HuH-7.5 (cell line): ENCODE data around the gene SLC16A2.
A peak's percentile ranks its signal among the peaks of the same experiment; 100 is the strongest.
"Not testable (repeated sequence)": the region's sequence is repeated elsewhere in the genome, so short reads cannot be mapped to it uniquely, and the experiment has no call there.

Experiments
- DNase-seq: peaks from one replicate; pipeline ENCODE4 v3.0.0; 2011; ENCODE audit warnings: low spot score

SLC16A2 gene

GRCh38 chrX:74507191-74507590 lies 85.9 kb downstream of the SLC16A2 start:
- DNase-seq, result no peak

- no peak for DNase-seq
These were observed 88.7 kb downstream of the SLC16A2 start for GRCh38 chrX:74509989-74510388.

GRCh38 chrX:74510401-74510800 lies 89.1 kb downstream of the SLC16A2 start:
- no peak for DNase-seq

GRCh38 chrX:74511704-74512103 lies 90.4 kb downstream of the SLC16A2 start:
- no peak for DNase-seq

GRCh38 chrX:74514384-74514783 lies 93.1 kb downstream of the SLC16A2 start:
- DNase-seq, result no peak

GRCh38 chrX:74515356-74515755 lies 94.1 kb downstream of the SLC16A2 start:
- DNase-seq, result no peak

- not testable (repeated sequence) for DNase-seq
These were observed 94.7 kb downstream of the SLC16A2 start for GRCh38 chrX:74516013-74516412.

GRCh38 chrX:74519870-74520269 lies 98.6 kb downstream of the SLC16A2 start:
- no peak for DNase-seq

GRCh38 chrX:74520291-74520690 lies 99.0 kb downstream of the SLC16A2 start:
- DNase-seq, result no peak

GRCh38 chrX:74520896-74521295 lies 99.6 kb downstream of the SLC16A2 start:
- DNase-seq, result no peak

- no peak for DNase-seq
These were observed 100.9 kb downstream of the SLC16A2 start for GRCh38 chrX:74521961-74522751.

- no peak for DNase-seq
These were observed 101.9 kb downstream of the SLC16A2 start for GRCh38 chrX:74523224-74523623.

GRCh38 chrX:74523870-74524735 lies 102.8 kb downstream of the SLC16A2 start:
- no peak for DNase-seq

- DNase-seq, result no peak
These were observed 103.8 kb downstream of the SLC16A2 start for GRCh38 chrX:74525116-74525515.

- DNase-seq, result no peak
These were observed 105.5 kb downstream of the SLC16A2 start for GRCh38 chrX:74526764-74527163.

GRCh38 chrX:74527350-74527749 lies 106.1 kb downstream of the SLC16A2 start:
- no peak for DNase-seq

GRCh38 chrX:74529311-74529710 lies 108.0 kb downstream of the SLC16A2 start:
- no peak for DNase-seq

GRCh38 chrX:74531081-74531480 lies 109.8 kb downstream of the SLC16A2 start:
- no peak for DNase-seq

- no peak for DNase-seq
These were observed 113.3 kb downstream of the SLC16A2 start for GRCh38 chrX:74534569-74535038.

GRCh38 chrX:74535086-74535407 lies 113.8 kb downstream of the SLC16A2 start:
- DNase-seq, result no peak

- no peak for DNase-seq
These were observed 114.3 kb downstream of the SLC16A2 start for GRCh38 chrX:74535408-74536151.

GRCh38 chrX:74536152-74536831 lies 115.0 kb downstream of the SLC16A2 start:
- DNase-seq, result peak; percentile 19
